ENCODE data around the gene SOAT2.

DNA sequence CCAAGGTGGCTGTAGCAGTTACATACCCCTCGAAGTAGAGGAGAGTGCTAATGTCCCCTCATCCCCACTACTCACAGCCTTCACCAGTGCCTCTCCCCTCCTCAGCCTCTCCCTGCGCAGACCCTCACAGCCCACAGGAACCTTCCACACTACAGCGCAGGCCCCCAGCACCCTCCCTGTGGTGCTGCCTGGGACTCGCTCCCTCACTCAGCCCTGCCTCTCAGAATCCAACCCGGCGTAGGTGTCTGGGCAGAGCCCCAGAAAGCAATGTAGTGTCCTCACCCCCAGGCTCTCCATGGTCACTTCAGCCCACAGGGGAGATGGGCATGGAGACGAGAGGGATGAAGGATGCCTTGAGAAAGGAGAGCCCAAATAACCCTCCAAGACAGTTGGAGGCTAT is 66.4 kb downstream of the SOAT2 start:
- TF ChIP-seq EZH2 (IDR thresholded peaks at IDR 0.05; ENCODE audit: insufficient read depth, poor library complexity, severe bottlenecking), result no peak
- TF ChIP-seq EZH2phosphoT487 (IDR thresholded peaks at IDR 0.05; ENCODE audit: insufficient read depth, low read depth), result no peak

Data from GM23248 (cell line).